HG02759 (cell line): Measurements from ENCODE around the gene TCOF1.

Experiments used
- ATAC-seq: cut with Tn5 transposase; IDR thresholded peaks from one replicate; pipeline ENCODE4 v1.9.1; 2021; ENCODE audit warnings: mild to moderate bottlenecking, moderate library complexity; ENCODE audit not compliant: unreplicated experiment

The TCOF1 gene

DNA sequence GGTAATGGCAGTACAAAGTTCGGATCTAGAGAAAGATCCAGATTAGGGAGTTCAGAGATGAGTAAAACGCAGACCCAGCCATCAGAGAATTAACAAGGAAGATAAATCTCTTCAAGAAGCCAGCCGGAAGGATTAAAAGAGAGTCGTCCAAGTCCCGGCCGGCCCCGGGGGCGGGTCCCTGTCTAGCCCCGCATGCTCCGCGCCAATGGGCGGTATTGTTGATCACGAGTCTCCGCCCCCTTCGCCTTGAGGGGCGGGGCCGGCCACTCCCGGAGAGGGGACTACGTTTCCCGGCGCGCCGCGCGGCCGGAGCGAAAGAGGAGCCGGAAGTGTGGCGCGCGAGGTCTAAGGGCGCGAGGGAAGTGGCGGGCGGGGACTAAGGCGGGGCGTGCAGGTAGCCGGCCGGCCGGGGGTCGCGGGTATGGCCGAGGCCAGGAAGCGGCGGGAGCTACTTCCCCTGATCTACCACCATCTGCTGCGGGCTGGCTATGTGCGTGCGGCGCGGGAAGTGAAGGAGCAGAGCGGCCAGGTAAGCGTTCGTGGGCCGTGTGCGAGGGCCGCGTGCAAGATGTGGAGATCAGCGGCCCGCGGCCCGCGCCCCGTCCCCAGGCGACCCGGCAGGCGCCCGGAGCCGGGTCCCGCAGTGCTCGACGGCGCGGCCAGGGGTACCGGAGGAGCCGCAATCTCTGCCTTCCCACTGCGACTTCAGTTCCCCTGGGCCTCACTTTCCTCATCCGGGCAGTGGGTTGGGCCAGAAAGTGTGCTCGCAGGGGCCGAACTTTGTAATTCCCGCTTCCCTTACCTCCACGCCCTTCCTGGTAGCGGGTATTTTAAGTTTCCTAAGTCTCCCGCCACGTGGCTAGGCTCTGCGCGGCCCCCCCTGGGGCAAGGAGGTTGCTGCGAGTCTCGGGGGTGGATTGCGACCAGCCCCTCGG lies at the start of gene TCOF1:
Gene TCOF1, plus strand, starts transcription at position 372 of the 935 bp plus-strand sequence. Its CDS starts 50 bp downstream, at position 422.
- ATAC-seq = peak; percentile 93

DNA sequence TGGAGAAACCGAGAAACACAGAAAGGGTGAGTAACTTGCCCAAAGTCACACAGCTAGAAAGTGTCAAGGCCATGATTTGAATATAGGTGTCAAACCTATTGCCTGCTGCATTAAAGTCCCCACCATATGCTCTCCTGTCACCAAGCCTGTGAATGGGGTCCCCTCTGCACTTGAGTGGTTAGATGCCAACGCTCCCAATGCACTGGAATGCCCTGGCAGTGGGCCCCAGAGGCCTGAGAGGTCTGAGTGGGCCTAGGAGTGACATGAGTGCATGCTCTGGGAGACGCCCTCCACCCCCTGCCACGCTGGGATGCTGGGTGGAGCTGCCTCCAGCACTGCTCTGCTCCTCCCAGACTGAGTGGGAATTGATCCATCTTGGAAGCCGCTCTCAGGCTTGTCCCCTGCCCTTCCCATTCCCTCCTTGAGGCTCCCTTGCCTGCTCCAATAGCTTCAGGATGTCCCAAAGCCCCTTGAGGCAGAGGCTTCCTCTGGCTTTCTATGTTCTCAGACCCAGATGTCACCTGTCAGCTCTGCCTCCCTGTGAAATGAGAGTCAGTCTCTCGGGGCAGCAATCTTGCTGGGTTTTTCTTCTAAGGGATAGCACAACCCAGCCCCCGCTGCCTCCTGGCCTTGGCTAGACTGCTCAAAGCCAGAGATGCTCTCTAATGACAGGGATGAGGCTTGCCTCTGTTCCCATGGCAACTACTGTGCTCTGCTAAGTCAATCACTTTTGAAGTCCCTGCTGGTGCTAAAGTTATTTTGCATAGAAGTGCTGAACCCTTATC lies 48.2 kb upstream of the TCOF1 start:
- no peak for ATAC-seq

DNA sequence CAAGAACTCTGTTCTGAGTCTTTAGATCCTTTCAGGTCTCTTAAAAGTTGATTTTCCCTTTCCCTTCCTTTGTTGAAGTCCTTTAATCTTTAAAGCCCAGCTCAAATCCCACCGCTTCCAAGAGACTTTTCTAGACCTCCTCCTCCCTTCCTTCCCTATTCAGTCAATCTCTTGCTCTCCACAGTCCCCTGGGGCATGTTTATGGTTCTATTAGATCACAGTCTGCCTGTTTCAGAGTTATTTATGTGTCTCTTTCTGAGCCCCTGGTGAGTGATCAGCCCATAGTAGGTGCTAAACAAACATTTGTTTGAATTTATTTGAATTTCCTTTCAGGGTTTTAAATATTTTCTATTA lies 47.6 kb upstream of the TCOF1 start:
- ATAC-seq = no peak

GRCh38 chr5:150310246-150310645 lies 47.3 kb upstream of the TCOF1 start:
- no peak for ATAC-seq

DNA sequence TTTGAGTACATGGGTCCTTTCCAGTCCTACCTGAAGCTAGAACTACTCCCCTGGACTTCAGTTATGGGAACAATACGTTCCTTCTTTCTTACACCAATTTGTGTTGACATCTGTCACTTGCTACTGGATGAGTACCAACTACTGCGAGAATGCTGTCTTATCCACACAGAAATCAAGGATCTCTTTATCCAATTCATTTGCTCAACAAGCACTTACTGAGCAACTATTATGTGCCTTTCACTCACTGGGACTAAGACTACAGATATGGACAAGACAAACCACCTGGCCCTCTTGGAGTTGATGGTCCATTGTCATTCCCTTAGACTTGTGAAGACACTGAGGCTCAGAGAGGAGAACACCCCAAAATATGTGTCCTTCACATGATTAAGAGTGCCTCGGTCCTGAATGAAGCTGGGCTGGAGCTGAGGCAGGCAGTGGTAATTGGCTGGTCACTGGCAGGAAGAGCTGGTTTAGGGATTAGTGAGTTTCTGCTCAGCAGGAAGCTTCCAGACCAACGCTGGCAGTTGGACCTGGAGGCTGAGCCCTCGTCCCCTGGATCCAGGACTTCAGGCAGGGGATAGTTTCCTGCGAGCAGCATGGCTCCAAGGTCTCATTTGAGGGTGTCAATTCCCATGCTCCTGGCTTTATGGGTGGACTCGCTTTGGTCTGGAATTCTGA lies 46.3 kb upstream of the TCOF1 start:
- ATAC-seq = no peak

DNA sequence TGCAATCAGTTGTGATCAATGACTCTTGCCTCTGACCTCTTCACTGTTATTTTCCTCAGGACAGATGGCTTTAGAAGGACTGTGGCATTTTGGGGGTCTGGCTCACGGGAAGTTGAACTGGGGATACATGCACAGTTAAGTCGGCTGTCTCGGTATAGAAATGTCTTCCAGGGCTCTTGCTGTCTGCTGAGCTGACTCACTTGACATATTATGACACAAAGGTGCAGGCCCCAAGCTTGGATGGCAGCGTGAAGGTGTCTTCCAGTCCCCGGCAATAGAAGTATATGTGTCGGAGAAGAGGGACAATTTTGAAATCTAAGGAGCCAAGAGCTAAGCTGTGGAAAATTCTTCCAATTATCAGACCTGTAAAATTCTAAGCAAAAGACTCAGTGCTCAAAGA lies 45.0 kb upstream of the TCOF1 start:
- no peak for ATAC-seq

GRCh38 chr5:150313501-150313900 lies 44.0 kb upstream of the TCOF1 start:
- no peak for ATAC-seq

DNA sequence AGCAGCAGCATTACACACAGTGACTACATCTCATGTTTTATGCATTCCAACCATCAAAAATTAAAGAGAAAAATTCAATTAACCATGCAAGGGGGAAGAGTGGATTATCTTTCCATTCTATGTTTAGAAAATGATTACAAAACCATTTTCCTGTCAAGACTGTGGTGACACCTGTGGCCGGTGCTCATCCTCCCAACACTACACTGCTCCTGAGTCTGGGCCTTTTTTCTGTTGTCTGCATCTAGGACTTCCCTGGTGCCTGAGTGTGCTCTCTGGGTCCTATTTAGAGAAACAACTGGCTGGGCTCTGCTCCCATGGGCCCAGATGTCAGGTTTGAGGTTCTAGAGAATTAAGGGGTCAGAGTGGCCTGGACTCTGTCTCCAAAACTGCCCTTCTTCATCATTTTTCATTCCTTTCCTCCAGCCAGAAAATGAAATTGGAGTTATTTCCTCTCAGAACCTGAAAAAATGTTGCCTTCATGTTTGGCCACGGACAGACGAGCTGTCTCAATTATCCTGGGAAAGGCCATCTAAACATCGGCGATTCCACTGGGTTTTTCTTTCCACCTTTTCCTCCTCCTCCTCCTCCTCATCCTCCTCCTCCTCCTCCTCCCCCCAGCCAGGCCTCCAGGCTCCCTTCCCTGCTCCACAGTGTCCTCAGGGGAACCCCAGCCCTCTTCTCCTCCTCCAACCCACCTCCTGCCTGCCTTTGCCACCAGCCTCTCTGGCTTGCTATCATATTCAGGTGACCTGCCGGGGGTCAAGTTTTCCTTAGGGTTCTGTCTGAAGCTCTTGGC lies 43.4 kb upstream of the TCOF1 start:
- no peak for ATAC-seq

- ATAC-seq = no peak
These were observed 42.3 kb upstream of the TCOF1 start for GRCh38 chr5:150315245-150315644.

DNA sequence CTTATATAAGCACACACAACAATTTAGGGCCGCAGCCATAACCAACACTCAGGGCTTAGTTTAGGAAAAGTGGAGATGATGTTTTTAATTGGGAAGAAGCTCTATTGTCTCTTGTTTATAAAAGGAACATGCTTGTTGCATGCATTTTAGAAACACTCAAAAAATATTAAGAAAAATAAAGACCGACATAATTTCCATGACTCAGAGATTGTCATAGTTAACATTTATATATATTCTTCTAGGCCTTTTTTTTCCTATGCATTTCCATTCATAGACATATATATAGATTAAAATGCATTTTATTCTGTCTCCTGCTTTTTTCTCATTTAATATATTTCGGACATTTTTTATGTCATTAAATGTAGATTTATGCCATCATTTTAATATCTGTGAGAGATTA lies 41.2 kb upstream of the TCOF1 start:
- ATAC-seq = no peak

- ATAC-seq = no peak
These were observed 40.2 kb upstream of the TCOF1 start for GRCh38 chr5:150317048-150318003.

DNA sequence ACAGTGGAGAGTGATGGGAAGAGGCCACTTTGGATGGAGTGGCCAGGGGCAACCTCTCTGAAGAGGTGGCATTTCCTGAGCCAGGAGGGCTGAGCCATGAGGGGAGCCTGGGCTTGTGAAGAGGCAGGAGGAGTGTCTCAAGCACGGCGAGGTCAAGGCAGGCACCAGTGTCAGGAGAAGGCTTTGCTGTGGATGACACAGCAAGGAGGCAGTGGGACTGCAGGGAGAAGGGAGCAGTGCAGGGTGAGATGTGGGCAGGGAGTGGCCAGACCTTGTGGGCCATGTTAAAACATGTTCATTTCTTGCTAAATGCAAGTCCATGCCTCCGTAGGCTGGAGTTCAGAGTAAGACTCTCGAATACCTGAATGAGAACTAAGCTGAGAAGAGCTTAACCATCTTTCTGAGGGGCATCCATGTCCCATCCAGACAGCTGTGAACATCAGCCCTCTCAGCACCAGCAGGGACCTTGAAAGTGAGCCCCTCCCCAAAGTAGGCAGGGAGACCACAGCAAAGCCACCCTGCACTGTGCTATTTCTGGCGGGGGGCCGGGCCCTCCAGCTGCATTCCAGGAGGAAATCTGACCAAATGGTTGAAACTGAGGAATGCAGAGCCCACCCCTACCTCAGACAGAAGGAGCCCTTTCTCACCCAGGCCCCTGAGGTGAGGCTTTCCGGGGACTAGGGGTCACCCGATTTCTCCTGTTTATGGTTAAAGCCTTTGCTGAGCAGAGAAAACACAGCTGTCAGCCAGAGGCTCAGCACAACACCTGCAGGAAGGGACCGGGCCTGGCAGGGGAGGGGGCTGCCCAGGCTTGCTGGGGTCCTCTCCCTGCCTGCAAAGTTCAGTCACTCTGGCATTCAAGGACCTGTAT lies 38.6 kb upstream of the TCOF1 start:
- ATAC-seq = no peak

DNA sequence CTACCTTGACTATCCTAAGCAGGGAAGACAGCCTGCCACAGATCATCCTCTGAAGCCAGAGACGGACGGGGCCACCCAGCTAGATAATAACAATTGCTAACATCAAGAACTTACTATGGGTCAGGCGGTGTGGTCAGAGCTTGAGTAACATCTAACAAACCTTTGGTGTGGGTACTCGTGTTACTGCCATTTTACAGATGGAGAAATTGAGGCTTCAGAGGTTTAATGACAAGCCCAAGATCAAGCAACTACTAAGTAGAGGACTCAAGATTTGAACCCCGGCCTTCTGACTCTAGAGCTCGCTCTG lies 38.1 kb upstream of the TCOF1 start:
- no peak for ATAC-seq

DNA sequence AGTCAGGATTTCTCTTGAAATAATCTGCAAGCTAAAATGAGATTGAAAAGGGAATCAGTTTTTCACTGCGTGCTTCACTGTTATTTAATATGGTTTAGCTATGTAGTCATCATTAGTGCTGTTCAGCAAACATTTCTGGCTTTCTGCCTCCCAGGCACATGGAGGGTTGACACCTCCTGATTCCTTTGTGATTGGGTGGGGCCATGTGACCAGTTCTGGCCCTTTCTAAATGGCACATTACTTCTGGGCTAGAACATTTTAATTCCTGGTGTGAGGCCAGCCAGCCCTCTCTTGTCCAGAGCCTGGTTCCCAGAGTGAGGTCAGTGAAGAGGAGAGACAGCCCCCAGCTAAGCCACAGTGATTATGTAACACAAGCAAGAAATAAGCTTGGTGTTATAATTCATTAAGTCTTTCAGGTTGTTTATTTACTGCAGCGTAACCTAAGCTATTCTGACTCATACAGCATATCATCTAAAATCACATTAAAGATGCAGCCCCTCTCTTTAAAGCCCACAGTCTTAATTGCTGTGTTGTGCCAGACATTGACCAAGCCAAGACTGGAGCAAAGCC lies 37.4 kb upstream of the TCOF1 start:
- ATAC-seq = no peak

DNA sequence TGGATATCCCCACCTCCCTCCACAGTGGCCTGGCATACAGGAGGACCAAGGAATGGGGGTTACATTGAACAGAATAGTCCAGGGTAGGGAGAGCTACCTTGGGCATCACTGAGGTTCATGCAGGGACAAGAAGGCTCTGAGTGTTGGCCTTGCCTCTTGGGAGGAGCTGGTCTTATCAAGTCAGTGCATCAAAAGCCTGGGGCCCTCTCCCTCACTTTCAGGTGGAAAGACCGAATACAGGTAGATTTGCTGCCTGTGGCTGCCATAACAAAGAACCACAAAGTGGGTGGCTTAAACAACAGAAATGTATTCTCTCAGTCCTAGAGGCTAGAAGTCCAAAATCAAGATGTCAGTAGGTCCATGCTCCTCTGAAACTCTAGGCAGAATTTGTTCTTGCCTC lies 36.3 kb upstream of the TCOF1 start:
- ATAC-seq = no peak

DNA sequence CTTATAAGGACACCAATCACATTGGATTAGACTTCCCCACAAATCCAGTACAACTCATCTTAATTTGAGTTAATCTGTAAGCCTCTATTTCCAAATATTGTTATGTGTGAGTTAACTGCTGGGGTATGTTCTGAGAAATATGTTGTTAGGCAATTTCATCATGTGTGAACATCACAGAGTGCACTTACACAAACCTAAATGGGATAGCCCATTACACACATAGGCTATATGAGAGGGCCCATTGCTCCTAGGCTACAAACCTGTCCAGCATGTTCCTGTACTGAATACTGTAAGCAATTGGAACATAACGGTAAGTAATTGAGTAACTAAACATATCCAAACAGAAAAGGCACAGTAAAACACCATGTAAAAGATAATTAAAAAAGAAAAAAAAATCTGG lies 35.7 kb upstream of the TCOF1 start:
- no peak for ATAC-seq

DNA sequence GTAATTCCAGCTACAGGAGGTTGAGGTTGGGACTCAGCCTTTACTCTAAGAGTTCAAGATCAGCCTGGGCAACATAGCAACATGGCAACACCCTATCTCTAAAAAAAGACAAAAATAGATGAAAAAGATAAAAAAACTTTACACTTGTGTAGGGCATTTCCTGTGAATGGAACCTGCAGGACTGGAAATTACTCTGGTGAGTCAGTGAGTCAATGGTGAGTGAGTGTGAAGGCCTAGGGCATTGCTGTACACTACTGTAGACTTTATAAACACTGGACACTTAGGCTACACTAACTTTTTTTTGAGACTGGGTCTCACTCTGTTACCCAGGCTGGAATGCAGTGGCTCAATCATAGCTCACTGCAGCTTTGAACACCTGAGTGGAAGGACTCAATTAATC lies 35.3 kb upstream of the TCOF1 start:
- no peak for ATAC-seq

GRCh38 chr5:150323092-150323491 lies 34.4 kb upstream of the TCOF1 start:
- ATAC-seq = no peak

GRCh38 chr5:150323819-150324218 lies 33.7 kb upstream of the TCOF1 start:
- no peak for ATAC-seq
